GM21447 (cell line): Measurements from ENCODE around the gene PHLPP1.

Experiments used
- ATAC-seq: cut with Tn5 transposase; IDR thresholded peaks from one replicate; pipeline ENCODE4 v1.9.1; 2021; ENCODE audit not compliant: unreplicated experiment

Gene PHLPP1

DNA sequence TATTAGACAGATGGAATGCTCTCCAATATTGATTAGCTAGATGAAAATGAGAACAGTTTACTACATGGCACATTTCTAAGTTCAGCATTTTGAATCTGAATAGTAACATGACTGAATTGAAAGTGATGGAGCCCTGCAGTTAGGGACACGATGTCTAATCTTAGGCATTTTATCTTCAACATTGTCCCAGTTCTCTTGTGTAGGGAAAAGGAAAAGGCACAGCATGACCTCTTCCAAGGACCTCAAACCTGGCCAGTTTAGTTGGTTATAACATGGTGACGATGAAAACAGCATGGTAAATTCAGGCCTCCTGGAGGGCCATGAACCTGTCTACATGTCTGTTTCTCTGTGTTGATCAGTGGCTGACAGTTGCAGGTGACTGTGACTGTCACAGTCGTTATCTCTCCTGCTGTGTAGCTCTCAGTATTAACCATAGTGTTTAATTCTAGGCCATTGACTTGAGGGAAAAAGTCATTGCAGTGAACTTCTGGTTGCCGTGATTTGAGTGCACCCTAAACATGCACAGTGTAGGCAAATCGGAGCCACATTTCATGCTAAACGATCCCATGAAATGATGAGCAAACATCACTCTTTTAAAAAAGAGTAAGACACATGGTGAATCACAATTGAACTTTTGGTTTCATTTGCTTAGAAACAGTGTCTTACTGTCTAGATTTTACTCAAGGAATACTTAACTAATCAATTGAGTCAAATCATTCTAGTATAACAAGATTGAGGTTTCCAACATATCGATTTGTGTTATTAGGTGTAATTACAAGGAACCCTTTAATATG, 129.7 kb downstream of the PHLPP1 start:
- ATAC-seq: peak; percentile 60

DNA sequence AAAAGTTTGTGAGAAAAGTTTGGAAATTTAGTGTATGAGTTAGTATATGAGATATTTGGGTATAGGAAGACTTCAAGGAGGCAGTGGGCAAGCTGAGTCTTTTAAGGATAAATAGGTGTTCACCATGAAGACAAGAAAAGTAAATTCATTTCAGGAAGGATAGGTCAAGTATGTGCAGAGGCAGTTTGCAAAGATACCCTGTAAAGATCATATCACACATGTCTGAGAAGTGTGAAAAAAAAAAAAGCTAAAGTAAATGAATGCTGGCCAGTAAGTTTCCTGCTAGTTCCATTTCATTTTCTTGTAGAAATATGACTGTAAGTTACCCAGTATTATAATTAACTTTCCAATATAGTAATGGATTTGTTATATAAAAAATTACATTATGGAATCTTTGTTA, 131.0 kb downstream of the PHLPP1 start:
- no peak for ATAC-seq

DNA sequence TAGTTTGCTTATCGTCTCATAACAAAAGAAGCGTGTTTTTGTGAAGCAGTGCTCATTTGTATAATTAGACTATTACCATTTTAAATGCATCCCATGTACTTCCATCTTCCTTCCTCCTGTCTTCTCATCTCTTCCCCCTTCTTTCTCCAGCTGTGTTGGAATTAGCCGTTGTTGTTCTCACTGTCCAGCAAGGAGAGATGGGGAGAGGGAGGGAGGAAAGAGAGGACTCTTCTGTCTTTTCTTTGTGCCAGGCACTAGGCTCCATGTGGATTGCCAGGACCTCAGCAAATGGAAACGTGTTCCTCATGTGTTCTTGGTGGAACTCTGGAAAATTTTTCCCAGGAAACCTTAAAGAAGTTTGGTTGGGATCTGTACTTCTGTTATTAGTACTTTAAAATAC, 131.7 kb downstream of the PHLPP1 start:
- ATAC-seq: no peak

DNA sequence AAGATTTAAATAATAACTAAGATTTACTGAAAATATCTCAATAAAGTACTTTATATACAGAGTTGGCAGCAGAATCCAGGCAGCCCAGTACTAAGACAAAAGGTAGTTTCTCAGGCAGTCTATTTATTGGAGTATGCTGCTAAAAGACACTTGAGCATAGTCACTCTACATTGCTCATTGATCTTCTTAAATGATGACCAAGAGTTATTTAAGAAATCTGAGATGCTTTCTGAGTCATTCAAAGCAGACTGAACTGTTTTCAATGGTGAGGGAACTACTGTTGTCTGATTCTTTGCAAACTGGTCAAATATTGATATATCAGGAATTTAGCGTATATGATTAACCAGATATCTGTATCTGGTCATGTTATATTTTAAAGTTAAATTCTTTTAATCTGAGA, 133.6 kb downstream of the PHLPP1 start:
- ATAC-seq: no peak

DNA sequence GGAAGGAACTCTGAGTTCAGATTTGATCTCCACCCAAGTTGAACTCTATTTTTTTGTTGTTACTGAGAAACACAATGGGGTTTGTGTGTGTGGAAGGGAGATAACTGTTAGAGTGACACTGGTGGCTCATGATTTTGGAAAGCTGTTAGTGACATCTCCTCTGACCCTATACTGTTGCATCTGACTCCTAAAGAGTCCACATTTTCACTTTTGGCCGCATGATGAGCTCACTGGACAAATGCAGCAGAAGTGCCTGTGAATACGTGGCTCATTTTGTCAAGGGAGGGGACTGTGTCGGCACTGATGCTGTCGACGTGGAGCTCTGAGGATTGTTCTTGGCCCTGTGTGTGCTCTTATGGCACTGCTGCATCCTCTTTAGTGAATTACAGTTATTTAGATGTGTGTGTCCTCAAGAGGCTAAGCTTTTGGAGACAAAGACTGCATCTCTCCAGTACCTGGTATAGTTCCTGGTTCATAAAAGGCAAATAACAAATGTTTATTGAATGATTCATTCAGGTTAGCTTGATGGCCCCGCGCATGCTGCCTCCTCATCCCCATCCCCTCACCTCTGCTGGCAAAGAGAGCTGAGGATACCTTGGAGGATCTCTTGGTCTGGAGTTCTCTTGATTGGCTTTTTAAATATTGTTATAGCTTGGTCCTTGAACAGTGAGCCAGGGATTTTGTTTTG, 135.4 kb downstream of the PHLPP1 start:
- no peak for ATAC-seq

DNA sequence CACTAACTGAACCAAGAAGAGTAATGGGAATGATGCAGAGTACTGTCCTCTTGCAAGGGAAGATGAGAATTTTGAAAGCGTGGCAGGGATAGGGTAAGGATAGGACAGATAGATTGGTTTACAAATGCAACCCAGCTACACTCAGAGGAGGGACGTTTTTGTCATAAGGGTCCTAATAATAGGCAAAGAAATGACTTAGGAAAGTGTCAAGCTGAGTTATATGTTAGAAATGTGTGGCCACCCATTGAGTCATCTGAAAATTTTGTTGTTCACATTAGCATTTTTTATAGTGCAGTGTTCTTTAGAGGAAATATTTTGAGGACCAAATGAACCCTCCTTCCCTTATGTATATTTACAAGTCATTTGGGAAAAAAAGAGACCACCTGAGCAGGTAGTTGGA, 137.5 kb downstream of the PHLPP1 start:
- no peak for ATAC-seq

DNA sequence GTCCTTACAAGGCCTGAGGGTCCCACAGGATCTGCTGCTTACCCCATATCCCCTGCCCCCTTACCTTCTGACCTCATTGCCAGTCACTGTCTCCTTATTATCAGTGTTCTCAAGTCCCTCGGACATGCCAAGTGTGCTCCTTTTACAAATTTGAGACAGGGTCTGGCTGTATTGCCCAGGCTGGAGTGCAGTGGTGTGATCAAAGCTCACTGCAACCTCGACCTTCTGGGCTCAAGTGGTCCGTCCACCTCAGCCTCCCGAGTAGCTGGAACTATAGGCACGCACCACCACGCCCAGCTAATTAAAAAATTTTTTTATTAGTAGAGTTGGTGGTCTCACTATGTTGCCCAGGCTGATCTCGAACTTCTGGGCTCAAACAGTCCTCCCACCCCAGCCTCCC, 141.0 kb downstream of the PHLPP1 start:
- ATAC-seq: no peak

DNA sequence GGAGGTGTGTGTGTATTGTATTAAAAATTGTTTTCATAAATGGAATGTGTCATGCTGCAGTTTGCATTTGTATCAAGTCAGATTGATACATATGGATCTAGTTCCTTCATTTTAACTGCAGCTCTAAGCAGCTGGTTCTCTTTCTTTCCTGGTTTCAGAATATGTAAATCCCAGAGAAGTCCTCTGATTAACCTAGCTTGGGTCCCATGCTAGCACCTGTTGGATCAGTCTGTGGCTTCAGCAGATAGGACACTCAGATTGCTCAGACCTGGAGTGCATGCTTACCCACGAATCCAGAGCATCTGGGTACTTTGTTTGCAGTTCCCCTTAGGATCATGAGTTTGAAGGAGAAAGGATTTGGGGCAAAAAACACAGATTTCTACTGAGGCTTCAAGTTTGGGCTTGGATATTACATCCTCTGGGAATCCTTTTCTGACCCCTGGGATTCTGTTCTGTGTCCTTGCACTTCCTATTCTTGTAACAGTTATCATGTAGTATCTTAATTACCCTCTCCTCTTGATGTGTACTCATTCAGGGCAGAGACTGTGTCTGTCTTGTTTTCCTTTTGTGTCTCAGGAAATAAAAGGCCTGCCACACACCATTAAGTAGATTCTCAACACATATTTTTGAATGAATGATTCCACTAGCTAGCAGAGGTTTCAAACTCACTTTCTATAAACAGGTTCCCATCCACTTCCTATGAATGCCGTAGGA, 142.1 kb downstream of the PHLPP1 start:
- ATAC-seq: no peak

DNA sequence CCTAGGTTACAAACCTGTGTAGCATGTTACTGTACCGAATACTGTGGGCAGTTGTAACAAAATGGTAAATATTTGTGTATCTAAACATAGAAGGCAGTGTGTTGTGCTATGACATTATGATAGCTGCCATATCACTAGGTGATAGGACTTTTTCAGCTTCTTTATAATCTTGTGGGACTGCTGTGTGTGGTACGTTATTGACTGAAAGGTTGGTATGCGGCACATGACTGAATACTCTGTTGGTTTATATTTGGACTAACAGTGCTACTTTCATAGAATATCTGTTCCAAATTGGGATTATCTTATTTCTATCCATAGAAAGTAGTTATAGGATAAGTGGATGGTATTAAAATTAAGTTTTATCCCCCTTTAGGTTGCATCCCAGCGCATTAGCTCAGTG, 144.7 kb downstream of the PHLPP1 start:
- no peak for ATAC-seq

DNA sequence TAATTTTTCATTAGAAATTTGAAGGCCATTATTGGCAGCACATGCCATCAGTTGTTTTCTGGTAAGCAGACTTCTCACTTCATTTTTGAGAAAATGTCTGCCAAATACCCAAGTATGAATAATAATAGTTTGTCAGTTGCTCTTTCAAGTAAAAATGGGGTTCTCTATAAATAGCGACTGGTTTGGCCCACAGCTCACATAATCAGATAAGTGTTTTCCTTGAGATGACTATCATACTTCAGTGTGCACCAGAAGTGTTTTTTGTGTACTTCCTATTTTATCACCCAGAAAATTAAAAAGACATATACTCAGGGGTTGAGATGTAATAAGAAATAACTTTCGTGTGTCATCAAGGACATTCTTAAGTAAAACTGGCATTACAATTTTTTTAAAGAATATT, 147.1 kb downstream of the PHLPP1 start:
- ATAC-seq: no peak

DNA sequence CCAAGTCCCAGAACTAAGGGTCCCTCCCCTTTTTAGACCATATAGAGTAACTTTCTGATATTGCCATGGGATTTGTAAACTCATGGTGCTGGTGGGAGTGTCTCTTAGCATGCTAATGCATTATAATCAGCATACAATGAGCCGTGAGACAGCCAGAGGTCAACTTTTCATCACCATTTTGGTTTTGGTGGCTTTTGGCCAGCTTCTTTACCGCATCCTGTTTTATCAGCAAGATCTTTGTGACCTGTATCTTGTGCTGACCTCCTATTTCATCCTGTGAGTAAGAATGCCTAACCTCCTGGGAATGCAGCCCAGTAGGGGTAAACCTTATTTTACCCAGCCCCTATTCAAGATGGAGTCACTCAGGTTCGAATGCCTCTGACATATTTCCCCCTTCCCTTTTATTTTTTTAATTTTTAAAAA, 148.2 kb downstream of the PHLPP1 start:
- no peak for ATAC-seq

DNA sequence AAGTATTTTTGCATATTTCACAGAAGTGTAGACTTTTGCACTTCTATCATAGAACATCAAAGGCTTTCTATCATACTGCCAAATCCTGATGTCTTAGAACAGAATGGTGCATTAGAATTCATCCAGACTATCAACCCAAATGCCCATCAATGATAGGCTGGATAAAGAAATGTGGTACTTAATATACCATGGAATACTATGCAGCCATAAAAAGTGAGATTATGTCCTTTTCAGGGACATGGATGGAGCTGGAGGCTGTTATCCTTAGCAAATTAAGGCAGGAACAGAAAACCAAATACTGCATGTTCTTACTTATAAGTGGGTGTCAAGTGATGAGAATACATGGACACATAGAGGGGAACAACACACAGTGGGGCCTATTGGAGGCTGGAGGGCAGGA, 150.2 kb downstream of the PHLPP1 start:
- no peak for ATAC-seq

DNA sequence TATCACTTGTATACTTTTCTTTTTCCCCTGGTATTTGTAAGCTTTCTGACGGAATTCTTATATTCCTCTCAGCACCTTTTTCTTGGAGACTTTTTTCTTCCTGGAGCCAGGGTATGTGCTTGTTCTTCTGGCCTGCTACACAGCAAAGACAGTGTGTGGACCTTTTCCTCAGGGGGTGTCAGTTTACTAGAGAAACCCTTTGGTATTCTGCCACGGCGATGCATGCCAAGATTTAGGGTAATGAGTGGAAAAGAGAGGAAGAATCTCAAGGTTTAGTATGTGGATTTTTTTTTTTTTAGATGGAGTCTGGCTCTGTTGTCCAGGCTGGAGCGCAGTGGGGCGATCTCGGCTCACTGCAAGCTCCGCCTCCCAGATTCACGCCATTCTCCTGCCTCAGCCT, 152.2 kb downstream of the PHLPP1 start:
- no peak for ATAC-seq

DNA sequence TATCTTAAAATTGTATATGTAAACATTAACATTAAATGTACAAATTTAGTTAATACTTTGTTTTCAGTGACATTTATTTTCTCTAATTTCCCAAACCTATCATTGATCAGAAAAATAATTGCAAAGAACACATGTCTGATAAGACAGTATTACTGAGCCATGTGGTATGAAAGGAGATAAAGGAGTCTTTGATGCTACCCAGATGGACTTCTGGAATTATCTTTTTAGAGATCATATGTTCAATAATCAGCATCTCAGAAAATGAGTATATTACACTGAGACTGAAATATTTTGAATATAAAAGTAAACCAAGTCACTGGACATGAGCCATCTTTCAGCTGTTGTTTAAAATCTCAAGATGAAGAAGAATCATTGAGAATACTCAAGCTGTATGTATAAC, 153.3 kb downstream of the PHLPP1 start:
- ATAC-seq: no peak

DNA sequence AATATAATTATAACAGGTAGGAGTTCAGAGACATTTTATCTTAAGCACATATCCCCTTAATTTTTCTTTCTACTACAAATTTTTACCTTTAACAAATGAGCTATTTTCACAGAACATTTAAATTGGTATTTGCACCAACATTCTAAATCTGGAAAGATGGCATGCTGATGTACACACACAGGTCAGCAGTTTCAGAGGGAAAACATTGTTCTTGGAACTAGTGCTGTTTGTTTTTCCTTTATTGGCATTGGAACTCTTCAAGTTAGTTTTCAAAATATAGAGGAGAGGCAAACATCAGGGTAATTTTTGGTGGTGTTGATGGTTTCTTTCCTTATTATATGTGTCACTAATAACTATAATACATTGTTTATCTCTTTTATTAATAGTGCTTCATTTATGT, 155.3 kb downstream of the PHLPP1 start:
- ATAC-seq: no peak

DNA sequence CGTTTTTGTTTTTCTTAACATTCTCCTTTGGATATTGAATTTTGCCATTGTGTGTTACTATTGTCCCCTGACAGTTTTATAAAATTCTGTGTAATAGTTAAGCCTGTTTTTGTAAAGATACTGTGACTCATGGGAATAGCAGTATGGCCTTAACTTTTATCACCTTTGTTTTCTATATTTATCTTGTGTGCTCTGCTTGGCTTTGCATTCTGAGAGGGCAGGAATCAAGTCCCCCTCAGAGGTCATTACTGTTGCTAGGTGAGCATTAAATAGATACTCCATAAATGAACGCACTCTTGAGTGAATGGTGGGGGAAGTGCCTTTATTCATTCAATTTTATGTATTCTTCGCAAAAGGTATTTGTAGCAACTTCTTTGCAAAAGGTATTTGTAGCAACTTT, 160.0 kb downstream of the PHLPP1 start:
- no peak for ATAC-seq

DNA sequence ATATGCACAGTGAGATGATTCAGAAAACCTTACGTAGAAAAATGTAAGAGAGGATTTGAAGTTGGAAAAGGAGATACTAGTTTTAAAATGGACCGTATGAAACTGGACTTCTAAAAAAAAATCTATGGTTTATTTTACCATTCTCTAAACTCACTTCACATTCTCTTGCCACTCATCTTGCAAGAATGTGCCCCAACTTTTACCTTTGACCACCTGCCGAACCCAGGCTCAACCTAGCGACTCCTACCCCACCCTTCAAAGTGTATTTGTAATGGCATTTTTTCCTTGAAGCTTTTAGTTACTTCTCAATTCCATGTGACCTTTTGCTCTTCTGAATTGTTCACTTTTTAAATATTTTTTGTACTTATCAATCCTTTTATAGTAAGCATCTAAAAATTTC, 160.8 kb downstream of the PHLPP1 start:
- ATAC-seq: no peak

DNA sequence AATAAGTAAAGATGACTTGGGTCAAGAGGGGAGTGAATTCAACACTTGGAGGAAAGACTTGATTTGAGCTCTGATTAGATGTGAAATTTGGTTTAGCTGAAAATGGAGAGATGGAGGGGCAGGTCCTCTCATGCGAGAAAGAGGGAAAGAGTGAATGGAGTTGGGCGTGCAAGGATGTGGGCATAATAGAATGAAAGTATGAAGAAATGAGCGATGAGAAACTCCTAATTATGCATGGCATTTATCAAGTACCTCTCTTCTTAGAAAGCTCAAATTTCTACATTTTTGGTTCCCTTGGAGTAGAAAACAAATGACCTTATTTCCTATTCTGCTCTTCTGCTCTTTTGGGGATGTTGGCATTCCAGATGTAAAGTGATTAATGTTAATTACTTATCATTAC, 161.5 kb downstream of the PHLPP1 start:
- no peak for ATAC-seq

DNA sequence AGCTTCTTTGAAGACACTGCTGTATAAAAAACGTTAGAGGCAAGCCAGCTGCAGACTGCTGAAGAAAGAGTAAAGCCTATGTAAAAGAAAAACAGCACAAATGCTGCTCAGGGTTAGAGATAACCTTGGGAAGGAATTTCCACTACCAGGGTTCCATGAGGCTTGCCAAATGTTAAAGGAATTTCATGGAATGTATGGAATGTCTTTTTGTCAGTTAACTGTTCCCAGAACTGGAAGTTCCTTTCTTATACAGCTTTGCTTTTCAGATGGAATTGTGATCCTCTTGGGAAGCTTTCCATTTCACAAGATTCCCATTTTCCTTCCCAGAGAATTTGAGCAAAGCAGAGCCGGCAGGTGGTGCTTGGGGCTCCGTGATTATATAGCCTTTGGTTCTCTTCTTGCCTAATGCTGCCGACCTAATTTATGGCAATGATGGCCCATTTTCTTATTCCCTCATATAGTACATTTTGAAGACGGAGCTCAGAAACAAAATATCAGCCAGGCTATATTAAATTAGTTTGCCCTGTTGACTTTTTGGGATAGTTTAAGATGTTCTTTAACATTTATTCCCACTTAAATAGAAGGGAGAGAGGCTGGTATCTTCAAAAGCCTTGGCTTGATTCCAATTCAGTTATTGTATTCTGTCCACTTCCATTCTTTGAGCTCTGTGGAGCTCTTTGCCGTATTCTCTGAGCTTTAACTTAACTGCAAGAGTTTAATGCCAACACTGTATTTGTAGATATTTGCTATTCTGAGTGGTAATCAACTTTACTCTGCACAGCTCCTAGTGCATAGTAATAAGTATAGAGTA, 162.3 kb downstream of the PHLPP1 start:
- no peak for ATAC-seq

DNA sequence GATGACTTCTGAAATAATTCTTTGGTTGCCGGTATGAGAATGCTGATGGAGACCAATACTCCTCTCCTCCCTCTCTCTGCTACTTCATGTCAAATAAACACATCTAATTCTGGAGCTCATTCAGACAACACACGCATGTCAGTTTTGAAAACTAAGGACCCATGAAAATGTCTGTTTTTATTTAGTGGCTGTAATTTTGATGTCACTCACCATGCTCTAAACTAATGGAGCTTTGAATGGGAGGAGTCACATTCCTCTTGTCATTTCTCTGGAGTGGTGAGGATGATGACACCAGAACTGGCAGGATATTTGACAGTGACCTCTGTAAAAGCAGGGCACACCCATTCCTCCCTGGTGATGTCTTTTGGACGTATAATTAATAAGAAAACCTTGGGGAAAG, 163.0 kb downstream of the PHLPP1 start:
- no peak for ATAC-seq

DNA sequence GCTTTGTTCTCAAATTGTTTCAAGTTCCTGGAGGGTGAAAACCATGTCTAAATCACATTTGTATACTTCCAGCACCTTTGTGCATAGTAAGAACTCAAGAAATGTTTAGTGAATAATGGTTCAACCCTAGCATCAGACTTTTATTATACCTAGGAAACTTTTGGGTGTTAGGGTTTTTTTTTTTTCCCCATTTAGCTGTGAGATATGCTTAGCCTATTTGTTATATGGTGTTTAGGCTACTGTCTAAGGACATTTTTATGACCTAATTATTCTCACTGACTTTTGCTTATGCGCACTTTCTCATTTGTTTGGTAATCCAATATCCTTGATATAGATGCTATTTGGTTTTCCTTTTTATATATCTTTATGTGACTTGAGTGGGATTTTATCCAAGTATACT, 164.7 kb downstream of the PHLPP1 start:
- no peak for ATAC-seq
